Regular cardiac myocyte (primary cell): Measurements from ENCODE around the gene TRAPPC2B. TPM values are rescaled to one million over a fixed set of nuclear protein-coding genes. Genes with fewer than 3 reads are reported as not detected.

Experiments used
- total RNA-seq: library from RNA; depleted of rRNA; stranded (reverse); fragments of >200 nt; gene quantifications from 2 replicates; pipeline ENCODE4 v1.2.3, GENCODE V29; 2014

TRAPPC2B gene
- total RNA-seq = 12.1 and 15.2 TPM in 2 replicates

DNA sequence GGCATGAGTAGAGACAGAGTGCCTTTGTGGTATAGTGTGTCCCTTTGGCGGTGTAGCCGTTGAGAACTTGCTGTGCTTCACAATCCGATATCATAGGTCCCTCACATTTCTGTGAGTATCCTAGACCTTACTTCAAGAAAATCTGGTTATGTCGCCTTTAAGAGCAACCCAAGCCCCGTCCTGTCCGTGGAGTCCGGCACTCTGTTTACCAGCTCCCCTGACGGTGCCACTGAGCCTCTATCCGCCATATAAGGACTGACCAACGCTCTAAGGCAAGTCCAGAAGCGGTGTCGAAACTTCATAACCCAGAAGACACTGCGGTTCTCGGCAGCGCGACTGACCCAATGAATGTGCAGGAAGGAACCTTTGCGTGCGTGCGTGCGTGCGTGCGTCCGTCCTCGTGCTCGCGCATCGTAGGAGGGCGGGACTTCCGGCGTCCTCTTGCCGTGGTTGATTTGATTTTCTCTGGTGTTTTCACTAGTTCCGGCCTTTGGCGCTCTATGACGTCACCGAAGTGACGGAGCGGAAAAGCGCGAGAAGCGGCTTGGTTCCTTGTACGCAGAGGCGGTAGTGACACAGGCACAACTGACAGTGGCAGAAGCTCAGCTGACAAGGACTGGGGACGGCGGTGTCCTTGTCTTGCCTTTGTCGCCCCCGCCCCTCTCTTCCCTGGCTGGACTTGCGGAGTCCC is at the start of gene TRAPPC2B, which contains the start of gene ZNF547:
TRAPPC2B (plus strand) TSS at position 555 of the 691 bp plus-strand sequence. CDS start 1,283 bp downstream, outside the sequence.
ZNF547 (plus strand) TSS at position 555 of the 691 bp plus-strand sequence. CDS start 5,005 bp downstream, outside the sequence.

DNA sequence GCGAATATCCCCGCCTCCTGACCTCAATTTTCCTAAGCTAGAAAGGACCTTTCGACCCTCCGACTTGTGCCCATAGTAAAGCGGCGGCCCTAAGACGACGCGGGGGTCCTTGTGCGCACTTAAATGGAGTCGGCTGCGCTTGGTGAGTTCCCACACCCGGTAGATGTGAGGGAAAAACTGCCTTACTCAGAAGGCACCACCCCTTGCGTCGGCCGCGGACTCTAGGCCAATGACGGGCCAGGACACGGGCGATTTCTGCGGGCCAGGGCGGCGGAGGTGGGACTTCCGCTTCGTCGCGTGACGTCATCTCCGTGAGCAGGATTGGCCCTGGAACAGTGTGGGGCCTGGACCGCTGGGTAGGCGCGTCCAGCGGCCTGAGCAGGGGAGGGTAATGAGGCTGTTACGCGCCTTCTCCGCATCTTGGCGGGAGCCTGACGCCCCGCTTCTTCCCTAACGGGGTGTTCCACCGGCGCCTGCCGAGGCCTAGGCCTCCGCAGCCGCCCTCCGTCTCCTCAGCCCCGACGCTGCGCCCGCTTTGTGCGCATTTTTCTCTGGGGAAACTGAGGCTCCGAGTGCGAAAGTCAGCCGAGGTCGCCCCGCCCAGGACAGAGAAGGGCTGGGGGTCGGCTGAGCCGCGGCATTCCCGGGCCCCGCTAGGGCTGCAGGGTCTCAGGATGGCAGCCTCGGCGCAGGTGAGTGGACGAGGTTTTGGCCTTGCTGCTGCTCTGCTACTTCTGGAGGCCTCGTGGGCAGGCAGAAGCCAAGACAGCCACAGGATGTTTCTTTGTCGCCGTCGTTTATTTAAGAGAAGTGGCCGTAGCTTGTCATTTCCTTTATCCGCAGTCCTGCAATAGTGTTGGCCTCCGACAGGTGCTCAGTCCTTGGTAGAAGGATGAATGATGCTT is 42.9 kb upstream of the TRAPPC2B start, which contains the start of gene ZNF543:
ZNF543 (plus strand) TSS at position 293 of the 905 bp plus-strand sequence; CDS start at position 675, 382 bp downstream.

DNA sequence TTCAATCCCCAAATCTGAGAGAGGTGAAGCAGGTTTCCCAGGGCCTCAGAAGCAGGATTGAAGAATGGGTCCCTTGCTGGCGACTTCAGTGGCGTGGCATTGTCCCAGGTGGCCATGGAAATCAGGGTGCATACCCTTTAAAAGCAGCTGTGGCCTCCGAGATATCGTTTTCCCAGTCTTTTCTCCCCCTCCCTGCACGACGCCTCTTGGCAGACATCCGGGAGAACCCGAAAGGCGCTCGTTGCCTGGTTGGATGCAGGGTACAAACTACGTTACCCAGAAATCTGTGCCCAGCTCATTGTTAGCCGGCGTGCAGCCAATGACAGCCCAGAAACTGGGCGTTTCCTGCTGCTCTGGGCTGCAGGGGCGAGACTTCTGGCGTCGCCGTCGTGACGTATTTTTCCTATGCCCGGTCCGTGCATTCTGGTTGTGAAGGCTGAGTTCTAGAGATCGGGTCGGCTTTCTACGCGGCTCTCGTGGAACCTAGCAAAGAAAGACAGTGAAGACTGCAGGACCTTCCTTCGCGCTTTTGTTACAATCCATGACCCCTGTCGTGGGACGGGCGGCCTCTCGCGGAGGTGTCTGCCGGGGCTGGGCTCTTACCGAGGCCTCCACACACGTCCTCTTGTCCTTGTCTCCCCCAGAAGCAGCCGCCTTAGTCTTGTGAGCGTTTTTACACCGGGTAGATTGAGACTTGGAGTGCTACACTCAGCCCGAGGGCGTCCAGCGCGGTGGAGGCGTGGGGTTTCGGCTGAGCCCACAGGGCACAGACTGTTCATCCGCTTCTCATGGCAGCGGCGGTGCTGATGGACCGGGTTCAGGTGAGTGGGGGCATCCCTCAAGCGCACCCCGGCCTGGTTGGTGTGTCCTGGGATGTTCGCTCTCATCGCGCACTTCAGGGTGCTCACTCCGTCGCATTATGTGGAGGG is 12.2 kb upstream of the TRAPPC2B start, which contains the start of gene ZNF304:
ZNF304 (plus strand) TSS at position 395 of the 929 bp plus-strand sequence; CDS start at position 789, 394 bp downstream.

DNA sequence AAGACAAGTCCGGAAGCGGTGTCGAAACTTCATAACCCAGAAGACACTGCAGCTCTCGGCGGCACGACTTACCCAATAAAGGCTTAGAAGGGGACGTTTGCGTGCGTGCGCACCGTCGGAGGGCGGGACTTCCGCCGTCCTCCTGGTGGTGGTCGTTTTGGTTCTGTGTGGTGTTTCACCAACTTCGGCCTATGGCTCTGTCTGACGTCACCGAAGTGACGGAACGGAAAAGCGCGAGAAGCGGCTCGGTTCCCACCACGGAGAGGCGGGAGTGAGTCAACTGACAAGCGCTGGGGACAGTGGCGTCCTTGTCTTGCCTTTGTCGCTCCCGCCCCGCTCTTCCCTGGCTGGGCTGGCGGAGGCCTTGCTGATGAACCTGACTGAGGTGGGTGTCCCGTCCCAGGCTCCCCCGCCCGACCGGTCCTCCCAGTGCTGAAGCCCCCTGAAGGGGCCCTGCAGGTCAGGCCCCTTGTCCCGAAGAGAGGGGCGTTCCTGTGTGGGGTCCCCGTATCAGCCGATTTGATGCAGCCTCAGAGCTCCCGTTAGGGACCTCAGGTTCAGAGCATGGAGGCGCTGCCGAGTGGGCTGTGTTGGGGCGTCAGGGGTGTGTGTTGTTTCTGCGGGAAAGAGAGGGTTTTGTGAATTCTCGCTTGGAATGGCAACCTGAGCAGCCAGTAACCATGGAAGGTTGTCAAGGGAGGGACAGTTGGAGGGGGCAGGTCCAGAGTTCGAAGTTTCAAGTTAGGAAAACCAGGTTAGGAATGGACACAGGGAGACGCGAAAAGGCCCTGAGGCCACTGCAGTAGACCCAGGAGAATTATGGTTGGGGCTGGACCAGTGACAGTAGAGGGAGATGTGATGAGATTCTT is 26.6 kb downstream of the TRAPPC2B start, which contains the start of gene ZNF548:
ZNF548 (plus strand) TSS at position 125 of the 869 bp plus-strand sequence; CDS start at position 371, 246 bp downstream.

DNA sequence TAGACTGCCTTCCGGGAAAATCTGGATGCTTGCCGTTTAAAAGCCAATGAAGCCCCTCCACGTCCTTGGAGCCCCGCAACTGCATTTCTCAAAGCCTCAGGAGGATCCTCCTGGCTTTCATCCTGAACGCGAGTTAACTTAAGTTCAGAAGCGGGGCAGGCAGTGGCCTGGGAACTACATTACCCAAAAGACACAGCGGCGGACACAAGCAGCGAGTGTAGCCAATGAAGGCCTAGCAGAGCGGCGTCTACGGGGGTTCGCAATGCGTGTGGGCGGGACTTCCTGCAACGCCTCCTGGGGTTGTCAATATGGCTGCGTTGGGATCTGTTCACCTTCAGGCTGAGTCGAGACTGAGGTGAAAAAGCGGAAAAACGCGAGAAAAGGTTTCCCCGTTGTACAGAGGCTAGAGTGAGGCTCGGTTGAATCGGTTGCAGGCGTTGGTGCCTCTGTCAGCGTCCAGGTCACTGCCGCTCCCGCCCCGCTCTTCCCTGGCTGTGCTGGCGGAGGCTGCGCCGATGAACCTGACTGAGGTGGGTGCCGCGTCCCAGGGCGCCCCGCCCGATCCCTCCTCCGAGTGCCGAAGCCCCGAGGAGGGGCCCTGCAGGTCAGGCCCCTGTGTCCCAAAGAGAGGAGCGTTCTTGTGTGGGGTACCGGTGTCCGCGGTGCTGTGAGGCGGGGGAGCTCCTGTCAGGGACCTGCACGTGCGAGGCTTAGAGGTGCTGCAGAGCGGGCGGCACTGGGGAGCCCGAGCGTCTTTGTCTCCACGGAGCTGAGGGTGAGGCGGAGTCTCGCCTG is 47.7 kb downstream of the TRAPPC2B start, which contains the start of gene ZNF17:
ZNF17 (plus strand) TSS at position 285 of the 795 bp plus-strand sequence. CDS start 2,455 bp downstream, outside the sequence.

Other genes starting within 250 kb of the TRAPPC2B start
- not detected in 2 replicates for gene USP29, start 243.6 kb upstream of the TRAPPC2B start, total RNA-seq
- gene ZIM3, start 218.3 kb upstream of the TRAPPC2B start, total RNA-seq = not detected in 2 replicates
- gene DUXA, start 196.1 kb upstream of the TRAPPC2B start, total RNA-seq = not detected in 2 replicates
- 24.9 and 38.3 TPM in 2 replicates for gene ZNF264, start 172.1 kb upstream of the TRAPPC2B start, total RNA-seq
- gene AURKC, start 132.5 kb upstream of the TRAPPC2B start, total RNA-seq = 0.56 and 0.96 TPM in 2 replicates
- 24.0 and 36.6 TPM in 2 replicates for gene ZNF805, start 122.9 kb upstream of the TRAPPC2B start, total RNA-seq
- 50.2 and 95.0 TPM in 2 replicates for gene ZNF460, start 83.1 kb upstream of the TRAPPC2B start, total RNA-seq
- gene ZNF543, start 43.1 kb upstream of the TRAPPC2B start, total RNA-seq = 9.2 and 9.6 TPM in 2 replicates
- 11.0 and 11.1 TPM in 2 replicates for gene ZNF304, start 12.3 kb upstream of the TRAPPC2B start, total RNA-seq
- 3.6 and 5.9 TPM in 2 replicates for gene ZNF547, start within 50 bp of the TRAPPC2B start, total RNA-seq
- 17.3 and 38.6 TPM in 2 replicates for gene ZNF548, start 26.3 kb downstream of the TRAPPC2B start, total RNA-seq
- 9.8 and 9.9 TPM in 2 replicates for gene ZNF17, start 47.6 kb downstream of the TRAPPC2B start, total RNA-seq
- 7.0 and 9.8 TPM in 2 replicates for gene ZNF749, start 71.8 kb downstream of the TRAPPC2B start, total RNA-seq
- gene VN1R1, start 93.6 kb downstream of the TRAPPC2B start, total RNA-seq = 0.38 and 1.4 TPM in 2 replicates
- gene ZNF772, start 114.0 kb downstream of the TRAPPC2B start, total RNA-seq = 21.5 and 33.3 TPM in 2 replicates
- 10.7 and 23.1 TPM in 2 replicates for gene ZNF419, start 124.2 kb downstream of the TRAPPC2B start, total RNA-seq
- 24.0 and 44.5 TPM in 2 replicates for gene ZNF773, start 136.4 kb downstream of the TRAPPC2B start, total RNA-seq
- 6.5 TPM in 2 replicates for gene ZNF549, start 163.8 kb downstream of the TRAPPC2B start, total RNA-seq
- 6.9 and 7.9 TPM in 2 replicates for gene ZNF550, start 196.3 kb downstream of the TRAPPC2B start, total RNA-seq
- gene ZNF416, start 215.4 kb downstream of the TRAPPC2B start, total RNA-seq = 6.5 and 6.7 TPM in 2 replicates
- 9.2 and 10.1 TPM in 2 replicates for gene ZIK1, start 220.6 kb downstream of the TRAPPC2B start, total RNA-seq
- 2.8 and 8.2 TPM in 2 replicates for gene ZNF530, start 236.3 kb downstream of the TRAPPC2B start, total RNA-seq